Keratinocyte (primary cell): Measurements from ENCODE around the gene ITSN1. TPM values are rescaled to one million over a fixed set of nuclear protein-coding genes. Genes with fewer than 3 reads are reported as not detected.

Experiments used
- DNase-seq: peaks from one replicate; pipeline ENCODE4 v3.0.0-alpha.2; 2011; ENCODE audit warnings: low read depth, missing footprints, low spot score
- FAIRE-seq: peaks from 2 replicates; lab custom pipeline; 2011; peaks lifted over from hg19 to GRCh38; lab: Jason Lieb, UNC
- H2AFZ ChIP-seq: 2 replicates; pipeline ENCODE4 v1.6.0; 2012; ENCODE audit warnings: low read length, control low read depth, inconsistent platforms; ENCODE audit not compliant: control insufficient read depth
- H3K27ac ChIP-seq: 2 replicates; pipeline ENCODE4 v1.5.1; 2011; ENCODE audit warnings: low read length; ENCODE audit not compliant: control insufficient read depth, insufficient read depth
- H3K27me3 ChIP-seq: 3 replicates; pipeline ENCODE4 v1.6.0; 2011; ENCODE audit warnings: low read length; ENCODE audit not compliant: control insufficient read depth, insufficient read depth; ENCODE audit errors: extremely low read depth
- H3K36me3 ChIP-seq, 2 experiments: 2 replicates in 1 of 2; 3 replicates in 1 of 2; pipeline ENCODE4 v1.5.1; 2011; ENCODE audit warnings: low read length in 2 of 2, mild to moderate bottlenecking in 1 of 2; ENCODE audit not compliant: control insufficient read depth in 2 of 2, insufficient read depth in 2 of 2; ENCODE audit errors: extremely low read depth in 1 of 2
- H3K4me1 ChIP-seq: 3 replicates; pipeline ENCODE4 v1.5.1; 2011; ENCODE audit warnings: low read length; ENCODE audit not compliant: control insufficient read depth, insufficient read depth; ENCODE audit errors: extremely low read depth
- H3K4me2 ChIP-seq: 3 replicates; pipeline ENCODE4 v1.6.0; 2011; ENCODE audit warnings: low read depth, low read length; ENCODE audit not compliant: control insufficient read depth, insufficient read depth; ENCODE audit errors: extremely low read depth
- H3K4me3 ChIP-seq, 3 experiments: fragments of 200-600 bp in 1 of 3; sonication (generic) in 1 of 3; 2 replicates in 2 of 3; 3 replicates in 1 of 3; pipeline ENCODE4 v1.5.1; 2011 to 2016; ENCODE audit warnings: low read length in 3 of 3, mild to moderate bottlenecking in 3 of 3, control low read depth in 2 of 3, inconsistent platforms in 1 of 3, low read depth in 1 of 3, mixed read lengths in 1 of 3, mixed run types in 1 of 3, moderate library complexity in 1 of 3; ENCODE audit not compliant: control insufficient read depth in 2 of 3, insufficient read depth in 2 of 3; ENCODE audit errors: extremely low read depth in 1 of 3
- H3K79me2 ChIP-seq: 2 replicates; pipeline ENCODE4 v1.6.0; 2012; ENCODE audit warnings: low read length; ENCODE audit not compliant: control insufficient read depth, insufficient read depth
- H3K9ac ChIP-seq: 3 replicates; pipeline ENCODE4 v1.6.0; 2011; ENCODE audit warnings: low read length; ENCODE audit not compliant: control insufficient read depth, insufficient read depth; ENCODE audit errors: extremely low read depth
- H3K9me1 ChIP-seq: 3 replicates; pipeline ENCODE4 v1.6.0; 2011; ENCODE audit warnings: low read length; ENCODE audit not compliant: control insufficient read depth, insufficient read depth; ENCODE audit errors: extremely low read depth
- H3K9me3 ChIP-seq: 2 replicates; pipeline ENCODE4 v1.5.1; 2012; ENCODE audit warnings: low read depth, low read length; ENCODE audit not compliant: control insufficient read depth
- H4K20me1 ChIP-seq: 3 replicates; pipeline ENCODE4 v1.6.0; 2011; ENCODE audit warnings: low read length; ENCODE audit not compliant: control insufficient read depth, insufficient read depth; ENCODE audit errors: extremely low read depth
- CTCF ChIP-seq, 3 experiments: IDR thresholded peaks in 1 of 3; conservative IDR thresholded peaks in 1 of 3; optimal IDR thresholded peaks in 1 of 3; 2 replicates in 2 of 3; 3 replicates in 1 of 3; pipeline versions ENCODE3 to v1.5.1; 2011; ENCODE audit warnings: low read length in 3 of 3, mild to moderate bottlenecking in 3 of 3, moderate library complexity in 2 of 3, control low read depth in 1 of 3, inconsistent platforms in 1 of 3; ENCODE audit not compliant: insufficient read depth in 2 of 3; ENCODE audit errors: extremely low read depth in 1 of 3
- EZH2 ChIP-seq: IDR thresholded peaks from one replicate; pipeline ENCODE4 v1.6.1; 2012; ENCODE audit warnings: inconsistent platforms, mild to moderate bottlenecking, low read length, moderate library complexity
- dilution Hi-C: fragments of 300-500 bp; cut with MboI; formaldehyde crosslinking; loops from one replicate; pipeline ENCODE4 v1.7.0; 2020; ENCODE audit warnings: low sequenced_read_pairs; ENCODE audit not compliant: extremely low pct_ligation_motif_present
- polyA plus RNA-seq, 5 experiments: library from polyadenylated mRNA; depleted of rRNA in 3 of 5; stranded (reverse) in 3 of 5; stranded (forward) in 1 of 5; unstranded in 1 of 5; fragments of >200 nt; gene quantifications; 1 replicate in 1 of 5; 2 replicates in 3 of 5; 3 replicates in 1 of 5; pipeline versions ENCODE4 v1.2.1 to v1.2.3, GENCODE V29; 2011 to 2012; ENCODE audit warnings: missing spikeins in 2 of 5, low read depth in 1 of 5, low replicate concordance in 1 of 5

The ITSN1 gene
- polyA plus RNA-seq, 1 donor (not counting 4 experiments of a cell fraction or from before 2014, with no cell fraction given) = 34.3 TPM

GRCh38 chr21:33856893-33857527 lies 214.7 kb downstream of the ITSN1 start:
- Histone ChIP-seq H3K4me1 (peaks cover 14% of the 10 kb centered on the region), H3K4me2 (no peak overlapping the region), H3K9me1 (no peaks in the 10 kb centered on the region), H3K9me3 (no peaks in the 10 kb centered on the region), H3K36me3 (no peaks in the 10 kb centered on the region), H2AFZ (no peak overlapping the region), H3K27me3 (peaks cover 5% of the 10 kb centered on the region), H3K79me2 (no peaks in the 10 kb centered on the region), H4K20me1 (no peaks in the 10 kb centered on the region), H3K27ac (no peak overlapping the region), H3K4me3 (no peak overlapping the region), H3K9ac (no peak overlapping the region)
- DNase-seq (no peak), FAIRE-seq (no peak)
- TF ChIP-seq CTCF (optimal IDR thresholded peaks at IDR 0.05 in 1 of 3, IDR thresholded peaks at IDR 0.05 in 1 of 3, conservative IDR thresholded peaks at IDR 0.05 in 1 of 3; ENCODE audit: extremely low read depth in 1 of 3, insufficient read depth in 2 of 3, low read length in 3 of 3) = no peak
- TF ChIP-seq EZH2 = no peak
- dilution Hi-C loops = no loop called here

GRCh38 chr21:33857846-33858666 lies 215.8 kb downstream of the ITSN1 start:
- no peak overlapping the region for H2AFZ ChIP-seq
- H3K79me2 ChIP-seq = no peaks in the 10 kb centered on the region
- no peak for TF ChIP-seq EZH2
- H3K27me3 ChIP-seq = peaks cover 5% of the 10 kb centered on the region
- no peaks in the 10 kb centered on the region for H3K36me3 ChIP-seq
- peaks cover 14% of the 10 kb centered on the region for H3K4me1 ChIP-seq
- no peaks in the 10 kb centered on the region for H3K9me1 ChIP-seq
- FAIRE-seq = no peak
- H4K20me1 ChIP-seq = no peaks in the 10 kb centered on the region
- H3K27ac ChIP-seq = no peak overlapping the region
- H3K9ac ChIP-seq = no peak overlapping the region
- no peak overlapping the region for H3K4me3 ChIP-seq
- dilution Hi-C loops = no loop called here
- H3K4me2 ChIP-seq = no peak overlapping the region
- no peak for DNase-seq
- no peaks in the 10 kb centered on the region for H3K9me3 ChIP-seq
